Adrenal gland (tissue), 12 donors: ENCODE results near the gene NOL12. TPM values are rescaled to one million over a fixed set of nuclear protein-coding genes. Genes with fewer than 3 reads are reported as not detected.

Experiments used
- DNase-seq, 7 donors: peaks; one replicate each; pipeline ENCODE4 v3.0.0-alpha.2; 2019 to 2020
- H3K27ac ChIP-seq, 5 donors: fragments of 200-600 bp; sonication (generic) in 4 of 5; 1 replicate in 3 of 5; 2 replicates in 2 of 5; pipeline versions ENCODE4 v1.5.1 to v1.8.0; 2016 to 2020; ENCODE audit warnings: mild to moderate bottlenecking in 1 of 5
- H3K27me3 ChIP-seq: fragments of 200-600 bp; 2 replicates; pipeline ENCODE4 v1.8.0; 2021
- H3K36me3 ChIP-seq, 2 donors: fragments of 200-600 bp; replicated peaks in 1 of 2; 1 replicate in 1 of 2; 2 replicates in 1 of 2; pipeline versions ENCODE4 v1.5.1 to v1.8.0; 2018 to 2022
- H3K4me1 ChIP-seq, 2 donors: fragments of 200-600 bp; replicated peaks in 1 of 2; 1 replicate in 1 of 2; 2 replicates in 1 of 2; pipeline versions ENCODE4 v1.5.1 to v1.8.0; 2018 to 2021
- H3K4me3 ChIP-seq, 4 donors: fragments of 200-600 bp; sonication (generic) in 3 of 4; one replicate each; pipeline ENCODE4 v1.5.1; 2016 to 2018
- H3K9me3 ChIP-seq, 3 donors: fragments of 200-600 bp; sonication (generic) in 1 of 3; replicated peaks in 1 of 3; 1 replicate in 2 of 3; 2 replicates in 1 of 3; pipeline versions ENCODE4 v1.5.1 to v1.8.0; 2016 to 2021
- CTCF ChIP-seq, 6 experiments: fragments of 450-650 bp in 4 of 6; fragments of 200-600 bp in 2 of 6; sonication (generic) in 1 of 6; IDR thresholded peaks; 1 replicate in 5 of 6; 2 replicates in 1 of 6; pipeline versions ENCODE4 v1.5.1 to v1.8.0; 2016 to 2021; ENCODE audit warnings: antibody characterized with exemption in 6 of 6, mild to moderate bottlenecking in 2 of 6, moderate library complexity in 1 of 6
- POLR2A ChIP-seq, 2 donors: fragments of 450-650 bp; IDR thresholded peaks; one replicate each; pipeline ENCODE4 v1.6.1; 2017; ENCODE audit warnings: antibody characterized with exemption in 2 of 2, mild to moderate bottlenecking in 2 of 2, moderate library complexity in 1 of 2
- WGBS, 4 donors: extraction: QIAGEN DNeasy Blood & Tissue Kit in 2 of 4; methylation state at CpG; one replicate each; pipeline versions ENCODE4 v1.1.5 to v1.1.7; 2013 to 2017; 5-methylcytosine and 5-hydroxymethylcytosine counted together
- intact Hi-C, 2 donors: fragments of 100-400 bp; cut with DNase I; formaldehyde crosslinking; loops; one replicate each; pipeline versions ENCODE4 v1.14.1 to v1.15.0; 2022 to 2023
- polyA plus RNA-seq, 3 donors: library from polyadenylated mRNA; stranded (reverse); fragments of 200-250 nt in 2 of 3; fragments of 350-450 nt in 1 of 3; fragmentation: Illumina TruSeq in 1 of 3; extraction: RNeasy Lipid Tissue Mini Kit (QIAGEN cat#74804) in 1 of 3; gene quantifications; one replicate each; pipeline ENCODE4 v1.2.3, GENCODE V29; 2013 to 2014
- total RNA-seq, 9 donors: library from RNA; depleted of rRNA in 4 of 9; stranded (reverse); fragments of >200 nt in 4 of 9; fragments of 120-200 nt in 1 of 9; fragmentation: NEBNext Ultra II Directional in 1 of 9; extraction: Animal tissue kit (Norgen Biotek cat#: 25700) in 1 of 9; gene quantifications; one replicate each; pipeline versions ENCODE4 v1.1.0 to v1.2.4, GENCODE V29; 2013 to 2023
- donor health status: healthy with polysubstance abuse.
- donor health status: Bipolar disorder and iron deficiency.
- donor health status: DM: yes; HTN: yes; CAD: no.
- donor health status: DM: no; HTN: no; CAD: no.
- donor health status: DM: no; HTN: no; CAD: no.
- donor health status: DM: yes; HTN: yes; CAD: no.

Gene NOL12
- total and polyA plus RNA-seq, 12 donors: 23.2 to 90.7 (median 39.3) TPM

GRCh38 chr22:37725551-37726240 lies 39.6 kb downstream of the NOL12 start:
- H3K27me3 ChIP-seq: no peaks in the 10 kb centered on the region
- DNase-seq: no peak
- peaks cover 0 to 13% of the 10 kb centered on the region in 2 donors for H3K4me1 ChIP-seq
- WGBS, 4 donors: 83 to 92% (median 89%) methylated on average over 24 to 25 of the region's 25 CpGs
- H3K27ac ChIP-seq: no peak overlapping the region
- H3K4me3 ChIP-seq: no peak overlapping the region
- TF ChIP-seq POLR2A (IDR thresholded peaks at IDR 0.05): no peak
- no peak for TF ChIP-seq CTCF (IDR thresholded peaks at IDR 0.05)
- no peaks in the 10 kb centered on the region for H3K9me3 ChIP-seq
- intact Hi-C loops: no loop called here
- no peaks in the 10 kb centered on the region for H3K36me3 ChIP-seq

- H3K36me3 ChIP-seq: no peaks in the 10 kb centered on the region
- no peak overlapping the region for H3K27ac ChIP-seq
- 67 to 82% (median 75%) methylated on average over 6 to 20 of the region's 20 CpGs for WGBS, 4 donors
Measured at GRCh38 chr22:37726241-37726887, 40.2 kb downstream of the NOL12 start.

GRCh38 chr22:37728620-37729019 lies 42.5 kb downstream of the NOL12 start:
- H3K36me3 ChIP-seq: no peaks in the 10 kb centered on the region
- no peaks in the 10 kb centered on the region for H3K27me3 ChIP-seq
- no peak overlapping the region for H3K4me3 ChIP-seq
- intact Hi-C loops: no loop called here
- DNase-seq: no peak
- peaks cover 0 to 13% of the 10 kb centered on the region in 2 donors for H3K4me1 ChIP-seq
- 88 to 100% (median 94%) methylated on average over 1 of the region's 1 CpG for WGBS, 4 donors
- no peak for TF ChIP-seq CTCF (IDR thresholded peaks at IDR 0.05)
- TF ChIP-seq POLR2A (IDR thresholded peaks at IDR 0.05): no peak
- H3K9me3 ChIP-seq: no peaks in the 10 kb centered on the region
- H3K27ac ChIP-seq: peak overlapping the region in 4 of 5 donors; percentile 51 to 79 (median 68)

More at GRCh38 chr22:37726241-37726887, 40.2 kb downstream of the NOL12 start:
- no peaks in the 10 kb centered on the region for H3K27me3 ChIP-seq
- DNase-seq: no peak
- no peaks in the 10 kb centered on the region for H3K9me3 ChIP-seq
- TF ChIP-seq CTCF (IDR thresholded peaks at IDR 0.05) (peak in 3 of 6 experiments; percentile 16 to 23 (median 18)), POLR2A (IDR thresholded peaks at IDR 0.05) (no peak)
- H3K4me1 ChIP-seq: peaks cover 0 to 13% of the 10 kb centered on the region in 2 donors
- no peak overlapping the region for H3K4me3 ChIP-seq
- intact Hi-C loops: no loop called here

GRCh38 chr22:37731804-37732471 lies 45.8 kb downstream of the NOL12 start:
- TF ChIP-seq CTCF (IDR thresholded peaks at IDR 0.05) (peak in 2 of 6 experiments; percentile 4 to 16), POLR2A (IDR thresholded peaks at IDR 0.05) (no peak)
- H3K36me3 ChIP-seq: no peaks in the 10 kb centered on the region
- H3K27ac ChIP-seq: peak overlapping the region in 1 of 5 donors; percentile 42
- intact Hi-C loops: no loop called here
- 83 to 89% (median 87%) methylated on average over 11 to 13 of the region's 13 CpGs for WGBS, 4 donors
- H3K4me3 ChIP-seq: no peak overlapping the region
- no peaks in the 10 kb centered on the region for H3K27me3 ChIP-seq
- H3K9me3 ChIP-seq: no peaks in the 10 kb centered on the region
- peaks cover 0 to 13% of the 10 kb centered on the region in 2 donors for H3K4me1 ChIP-seq
- no peak for DNase-seq
